ENCODE measurements around the gene ANKRD10.

DNA sequence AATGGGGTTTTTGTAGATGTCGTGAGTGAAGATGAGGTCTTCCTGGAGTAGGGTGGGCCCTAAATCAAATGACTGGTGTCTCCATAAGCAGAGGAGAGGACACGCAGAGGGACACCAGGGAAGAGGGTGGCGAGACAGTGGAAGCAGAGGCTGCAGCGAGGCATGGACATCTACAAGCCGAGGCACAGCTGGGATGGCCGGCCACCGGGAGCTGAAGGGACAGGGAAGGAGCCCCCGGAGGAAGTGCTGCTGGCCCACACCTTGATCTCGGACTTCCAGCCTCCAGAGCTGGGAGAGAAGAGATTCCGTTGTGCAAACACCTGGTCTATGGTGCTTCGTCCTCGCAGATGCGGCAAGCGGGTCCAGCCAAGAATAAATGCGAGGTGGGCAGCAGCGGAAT lies 84.5 kb downstream of the ANKRD10 start:
- TF ChIP-seq CTCF (IDR thresholded peaks at IDR 0.05 in 4 of 5, conservative IDR thresholded peaks at IDR 0.05 in 1 of 5): no peak
- TF ChIP-seq POLR2A (IDR thresholded peaks at IDR 0.05): no peak
